ENCODE data around the gene BRSK1.

DNA sequence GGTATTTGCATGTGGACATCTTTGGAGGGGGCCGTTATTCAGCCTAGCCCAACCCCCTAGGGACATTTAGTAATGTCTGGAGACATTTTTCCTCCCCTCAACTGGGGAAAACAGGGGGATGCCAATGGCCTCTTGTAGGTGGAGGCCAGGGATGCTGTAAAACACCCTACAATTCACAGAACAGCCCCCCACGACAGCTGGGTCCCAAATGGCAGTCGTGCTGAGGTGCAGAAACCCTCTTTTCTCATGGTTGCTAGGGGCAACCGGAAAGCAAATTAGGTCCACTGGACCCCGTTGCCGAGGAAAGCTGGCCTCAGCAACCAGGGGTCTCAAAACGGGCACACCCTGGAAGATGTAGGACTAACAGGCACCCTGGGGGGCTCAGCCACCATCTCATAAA, 26.7 kb downstream of the BRSK1 start:
- TF ChIP-seq POLR2AphosphoS5 (IDR thresholded peaks at IDR 0.05; ENCODE audit: insufficient read depth in 1 of 2, low read depth in 1 of 2) (no peak), POLR2A (IDR thresholded peaks at IDR 0.05) (no peak)
- TF ChIP-seq, protein P1, sequence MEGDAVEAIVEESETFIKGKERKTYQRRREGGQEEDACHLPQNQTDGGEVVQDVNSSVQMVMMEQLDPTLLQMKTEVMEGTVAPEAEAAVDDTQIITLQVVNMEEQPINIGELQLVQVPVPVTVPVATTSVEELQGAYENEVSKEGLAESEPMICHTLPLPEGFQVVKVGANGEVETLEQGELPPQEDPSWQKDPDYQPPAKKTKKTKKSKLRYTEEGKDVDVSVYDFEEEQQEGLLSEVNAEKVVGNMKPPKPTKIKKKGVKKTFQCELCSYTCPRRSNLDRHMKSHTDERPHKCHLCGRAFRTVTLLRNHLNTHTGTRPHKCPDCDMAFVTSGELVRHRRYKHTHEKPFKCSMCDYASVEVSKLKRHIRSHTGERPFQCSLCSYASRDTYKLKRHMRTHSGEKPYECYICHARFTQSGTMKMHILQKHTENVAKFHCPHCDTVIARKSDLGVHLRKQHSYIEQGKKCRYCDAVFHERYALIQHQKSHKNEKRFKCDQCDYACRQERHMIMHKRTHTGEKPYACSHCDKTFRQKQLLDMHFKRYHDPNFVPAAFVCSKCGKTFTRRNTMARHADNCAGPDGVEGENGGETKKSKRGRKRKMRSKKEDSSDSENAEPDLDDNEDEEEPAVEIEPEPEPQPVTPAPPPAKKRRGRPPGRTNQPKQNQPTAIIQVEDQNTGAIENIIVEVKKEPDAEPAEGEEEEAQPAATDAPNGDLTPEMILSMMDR (IDR thresholded peaks at IDR 0.05) = no peak

Data from vagina (tissue), 2 donors.